Measurements from ENCODE around the gene KREMEN2. TPM values are rescaled to one million over a fixed set of nuclear protein-coding genes. Genes with fewer than 3 reads are reported as not detected.

KREMEN2 gene
- total and polyA plus RNA-seq, 9 of the 15 experiments (the other 6 are each of a cell fraction or from before 2014, with no cell fraction given), result 0.04 to 7.7 (median 1.5) TPM; not detected in 1

DNA sequence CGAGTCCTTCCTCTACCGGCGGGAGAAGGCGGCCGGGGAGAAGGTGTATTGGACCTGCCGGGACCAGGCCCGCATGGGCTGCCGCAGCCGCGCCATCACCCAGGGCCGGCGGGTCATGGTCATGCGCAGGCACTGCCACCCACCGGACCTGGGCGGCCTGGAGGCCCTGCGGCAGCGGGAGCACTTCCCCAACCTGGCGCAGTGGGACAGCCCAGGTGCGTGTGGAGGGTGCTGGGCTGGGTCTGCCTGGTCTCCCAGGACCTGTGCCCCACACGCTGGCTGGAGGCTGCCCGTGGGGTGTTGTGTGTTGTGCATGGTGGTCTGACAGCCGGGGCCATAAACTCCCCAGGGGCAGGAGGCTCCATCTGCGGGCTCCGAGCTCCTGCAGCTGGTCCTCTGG is 26.9 kb upstream of the KREMEN2 start:
- Histone ChIP-seq H3K79me2 (ENCODE audit: control insufficient read depth, insufficient read depth, low read length) (no peaks in the 10 kb centered on the region), H2AFZ (ENCODE audit: low read depth, low read length) (no peak overlapping the region), H3K36me3 (ENCODE audit: control insufficient read depth, insufficient read depth, low read length) (peaks cover 63% of the 10 kb centered on the region; the same call in 2 of the 3 replicates), H3K4me2 (ENCODE audit: insufficient read depth, low read length) (no peak overlapping the region), H3K9me3 (replicated peaks; ENCODE audit: control insufficient read depth, insufficient read depth, low read depth, low read length) (no peaks in the 10 kb centered on the region), H3K9ac (ENCODE audit: insufficient read depth in 1 of 2, low read depth in 2 of 2, low read length in 2 of 2) (no peak overlapping the region), H3K4me3 (no peak overlapping the region), H3K27ac (ENCODE audit: extremely low read depth, low read depth, low read length) (no peak overlapping the region), H3K27me3 (ENCODE audit: control insufficient read depth in 2 of 2, insufficient read depth in 2 of 2, low read length in 2 of 2) (no peaks in the 10 kb centered on the region), H3K4me1 (replicated peaks in 1 of 2; ENCODE audit: control insufficient read depth in 2 of 2, insufficient read depth in 2 of 2, low read length in 2 of 2) (peaks cover 0 to 6% of the 10 kb centered on the region in 2 experiments; a peak in 2 of 5 replicates), H3K9me1 (ENCODE audit: control insufficient read depth, insufficient read depth, low read length) (no peaks in the 10 kb centered on the region), H4K20me1 (replicated peaks; ENCODE audit: control insufficient read depth, insufficient read depth, low read length) (no peaks in the 10 kb centered on the region)
- intact Hi-C loops (cut with micrococcal nuclease) (no loop called here), in situ Hi-C loops (cut with MboI) (no loop called here)
- ChIA-PET CTCF (ENCODE audit: low intra/inter-chr PET ratio) (no interaction called here), POLR2A (no interaction called here)
- ATAC-seq (no peak), FAIRE-seq (no peak), DNase-seq (ENCODE audit: extremely low read depth in 1 of 4, low spot score in 3 of 4) (no peak)
- WGBS (ENCODE audit: insufficient coverage, low coverage, missing lambda C conversion rate), result 90% methylated on average over 9 of the region's 24 CpGs
- BruUV-seq (replicated peaks), result no TSS peak
- TF ChIP-seq ERF (CRISPR knock-in tag; IDR thresholded peaks at IDR 0.05), result no peak
- TF ChIP-seq, protein P1, sequence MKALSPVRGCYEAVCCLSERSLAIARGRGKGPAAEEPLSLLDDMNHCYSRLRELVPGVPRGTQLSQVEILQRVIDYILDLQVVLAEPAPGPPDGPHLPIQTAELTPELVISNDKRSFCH (CRISPR knock-in tag; IDR thresholded peaks at IDR 0.05), result no peak
- TF ChIP-seq, protein P1 (tag; IDR thresholded peaks at IDR 0.05), result no peak
- TF ChIP-seq POLR2G (IDR thresholded peaks at IDR 0.05; ENCODE audit: low read depth, low read length), result 0 out of 2 replicates have a peak, but pooled peaks have one; percentile 3
- TF ChIP-seq, protein P2, sequence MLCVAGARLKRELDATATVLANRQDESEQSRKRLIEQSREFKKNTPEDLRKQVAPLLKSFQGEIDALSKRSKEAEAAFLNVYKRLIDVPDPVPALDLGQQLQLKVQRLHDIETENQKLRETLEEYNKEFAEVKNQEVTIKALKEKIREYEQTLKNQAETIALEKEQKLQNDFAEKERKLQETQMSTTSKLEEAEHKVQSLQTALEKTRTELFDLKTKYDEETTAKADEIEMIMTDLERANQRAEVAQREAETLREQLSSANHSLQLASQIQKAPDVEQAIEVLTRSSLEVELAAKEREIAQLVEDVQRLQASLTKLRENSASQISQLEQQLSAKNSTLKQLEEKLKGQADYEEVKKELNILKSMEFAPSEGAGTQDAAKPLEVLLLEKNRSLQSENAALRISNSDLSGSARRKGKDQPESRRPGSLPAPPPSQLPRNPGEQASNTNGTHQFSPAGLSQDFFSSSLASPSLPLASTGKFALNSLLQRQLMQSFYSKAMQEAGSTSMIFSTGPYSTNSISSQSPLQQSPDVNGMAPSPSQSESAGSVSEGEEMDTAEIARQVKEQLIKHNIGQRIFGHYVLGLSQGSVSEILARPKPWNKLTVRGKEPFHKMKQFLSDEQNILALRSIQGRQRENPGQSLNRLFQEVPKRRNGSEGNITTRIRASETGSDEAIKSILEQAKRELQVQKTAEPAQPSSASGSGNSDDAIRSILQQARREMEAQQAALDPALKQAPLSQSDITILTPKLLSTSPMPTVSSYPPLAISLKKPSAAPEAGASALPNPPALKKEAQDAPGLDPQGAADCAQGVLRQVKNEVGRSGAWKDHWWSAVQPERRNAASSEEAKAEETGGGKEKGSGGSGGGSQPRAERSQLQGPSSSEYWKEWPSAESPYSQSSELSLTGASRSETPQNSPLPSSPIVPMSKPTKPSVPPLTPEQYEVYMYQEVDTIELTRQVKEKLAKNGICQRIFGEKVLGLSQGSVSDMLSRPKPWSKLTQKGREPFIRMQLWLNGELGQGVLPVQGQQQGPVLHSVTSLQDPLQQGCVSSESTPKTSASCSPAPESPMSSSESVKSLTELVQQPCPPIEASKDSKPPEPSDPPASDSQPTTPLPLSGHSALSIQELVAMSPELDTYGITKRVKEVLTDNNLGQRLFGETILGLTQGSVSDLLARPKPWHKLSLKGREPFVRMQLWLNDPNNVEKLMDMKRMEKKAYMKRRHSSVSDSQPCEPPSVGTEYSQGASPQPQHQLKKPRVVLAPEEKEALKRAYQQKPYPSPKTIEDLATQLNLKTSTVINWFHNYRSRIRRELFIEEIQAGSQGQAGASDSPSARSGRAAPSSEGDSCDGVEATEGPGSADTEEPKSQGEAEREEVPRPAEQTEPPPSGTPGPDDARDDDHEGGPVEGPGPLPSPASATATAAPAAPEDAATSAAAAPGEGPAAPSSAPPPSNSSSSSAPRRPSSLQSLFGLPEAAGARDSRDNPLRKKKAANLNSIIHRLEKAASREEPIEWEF (CRISPR knock-in tag; IDR thresholded peaks at IDR 0.05), result no peak
- TF ChIP-seq, protein P3, sequence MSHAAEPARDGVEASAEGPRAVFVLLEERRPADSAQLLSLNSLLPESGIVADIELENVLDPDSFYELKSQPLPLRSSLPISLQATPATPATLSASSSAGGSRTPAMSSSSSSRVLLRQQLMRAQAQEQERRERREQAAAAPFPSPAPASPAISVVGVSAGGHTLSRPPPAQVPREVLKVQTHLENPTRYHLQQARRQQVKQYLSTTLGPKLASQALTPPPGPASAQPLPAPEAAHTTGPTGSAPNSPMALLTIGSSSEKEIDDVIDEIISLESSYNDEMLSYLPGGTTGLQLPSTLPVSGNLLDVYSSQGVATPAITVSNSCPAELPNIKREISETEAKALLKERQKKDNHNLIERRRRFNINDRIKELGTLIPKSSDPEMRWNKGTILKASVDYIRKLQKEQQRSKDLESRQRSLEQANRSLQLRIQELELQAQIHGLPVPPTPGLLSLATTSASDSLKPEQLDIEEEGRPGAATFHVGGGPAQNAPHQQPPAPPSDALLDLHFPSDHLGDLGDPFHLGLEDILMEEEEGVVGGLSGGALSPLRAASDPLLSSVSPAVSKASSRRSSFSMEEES (CRISPR knock-in tag; IDR thresholded peaks at IDR 0.05), result no peak
- no peak for TF ChIP-seq GATAD2B (IDR thresholded peaks at IDR 0.05; ENCODE audit: borderline replicate concordance)
- TF ChIP-seq CXXC5 (CRISPR knock-in tag; IDR thresholded peaks at IDR 0.05), result no peak

Measured in K562 (cell line).